Peyer's patch (tissue), 4 donors: ENCODE data around the gene MINDY4. TPM values are rescaled to one million over a fixed set of nuclear protein-coding genes. Genes with fewer than 3 reads are reported as not detected.
"Not testable (repeated sequence)": the region's sequence is repeated elsewhere in the genome, so short reads cannot be mapped to it uniquely, and the experiment has no call there.

Experiments used
- DNase-seq, 3 donors: peaks; one replicate each; pipeline ENCODE4 v3.0.0-alpha.2; 2017 to 2019
- H3K27ac ChIP-seq, 4 donors: fragments of 200-600 bp; sonication (generic); one replicate each; pipeline ENCODE4 v1.5.1; 2016 to 2019
- H3K27me3 ChIP-seq, 2 donors: fragments of 200-600 bp; sonication (generic); one replicate each; pipeline ENCODE4 v1.5.1; 2019
- H3K36me3 ChIP-seq, 3 donors: fragments of 200-600 bp; sonication (generic); one replicate each; pipeline ENCODE4 v1.5.1; 2016 to 2019
- H3K4me1 ChIP-seq, 4 donors: fragments of 200-600 bp; sonication (generic); one replicate each; pipeline ENCODE4 v1.5.1; 2016 to 2019
- H3K4me3 ChIP-seq, 4 donors: fragments of 200-600 bp; sonication (generic); 1 replicate in 3 of 4; 2 replicates in 1 of 4; pipeline ENCODE4 v1.5.1; 2016 to 2019; ENCODE audit warnings: mild to moderate bottlenecking in 1 of 4
- H3K9me3 ChIP-seq, 4 donors: fragments of 200-600 bp; sonication (generic); one replicate each; pipeline ENCODE4 v1.5.1; 2016 to 2019; ENCODE audit warnings: mild to moderate bottlenecking in 1 of 4
- CTCF ChIP-seq, 6 experiments: fragments of 450-650 bp in 4 of 6; fragments of 200-600 bp in 2 of 6; sonication (generic) in 1 of 6; IDR thresholded peaks; one replicate each; pipeline ENCODE4 v1.5.1; 2017 to 2019; ENCODE audit warnings: antibody characterized with exemption in 6 of 6, mild to moderate bottlenecking in 3 of 6, moderate library complexity in 1 of 6
- POLR2A ChIP-seq, 2 donors: fragments of 450-650 bp; IDR thresholded peaks; one replicate each; pipeline ENCODE4 v1.5.1; 2017; ENCODE audit warnings: antibody characterized with exemption in 2 of 2, mild to moderate bottlenecking in 2 of 2, moderate library complexity in 2 of 2
- total RNA-seq, 4 donors: library from RNA; depleted of rRNA; stranded (reverse); fragments of >200 nt; gene quantifications; one replicate each; pipeline ENCODE4 v1.1.0, GENCODE V29; 2016

The MINDY4 gene
- total RNA-seq, 4 donors from 2014 or later: 3.9 to 19.8 (median 6.8) TPM

- no peak overlapping the region for H3K27ac ChIP-seq
- H3K4me1 ChIP-seq: peaks cover 0 to 9% (median 2%) of the 10 kb centered on the region in 4 donors
- TF ChIP-seq CTCF (IDR thresholded peaks at IDR 0.05) (no peak), POLR2A (IDR thresholded peaks at IDR 0.05) (no peak)
- no peaks in the 10 kb centered on the region for H3K9me3 ChIP-seq
- H3K36me3 ChIP-seq: no peaks in the 10 kb centered on the region
- no peaks in the 10 kb centered on the region for H3K27me3 ChIP-seq
- no peak overlapping the region for H3K4me3 ChIP-seq
- no peak for DNase-seq
These were observed 31.6 kb downstream of the MINDY4 start for GRCh38 chr7:30802812-30803211.

DNA sequence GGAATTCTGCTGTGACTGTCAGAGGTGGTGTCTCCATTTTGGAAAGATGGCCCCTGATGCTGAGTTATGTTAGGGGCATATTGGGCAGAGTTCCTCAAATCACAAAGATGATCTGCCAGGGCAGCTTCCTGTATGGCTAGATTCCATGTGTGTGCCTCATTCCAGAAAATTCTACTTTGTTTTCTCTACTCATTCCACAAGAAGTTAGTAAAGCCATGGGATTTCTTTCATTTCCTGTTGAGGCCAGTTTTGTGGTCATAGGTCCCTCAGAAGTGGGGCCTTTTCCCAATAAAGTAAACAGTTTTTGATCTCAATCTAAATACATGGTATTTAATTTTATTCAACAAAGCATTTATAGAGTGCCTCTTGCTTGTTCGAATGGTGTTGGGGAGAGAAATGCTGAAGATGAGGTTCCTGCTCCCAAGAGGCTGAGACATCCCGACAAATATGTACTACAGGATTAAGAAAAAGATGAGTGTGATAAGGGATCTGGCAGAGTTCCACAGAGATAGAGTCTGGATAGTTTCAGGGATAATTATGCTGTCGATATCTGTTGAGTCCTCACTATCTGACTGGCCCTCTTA, 33.0 kb downstream of the MINDY4 start:
- H3K4me3 ChIP-seq: no peak overlapping the region
- H3K9me3 ChIP-seq: no peaks in the 10 kb centered on the region
- TF ChIP-seq POLR2A (IDR thresholded peaks at IDR 0.05): no peak
- TF ChIP-seq CTCF (IDR thresholded peaks at IDR 0.05): no peak
- H3K36me3 ChIP-seq: no peaks in the 10 kb centered on the region
- H3K27ac ChIP-seq: no peak overlapping the region
- no peak for DNase-seq
- H3K4me1 ChIP-seq: peaks cover 0 to 9% (median under 1%) of the 10 kb centered on the region in 4 donors
- no peaks in the 10 kb centered on the region for H3K27me3 ChIP-seq

- H3K36me3 ChIP-seq: no peaks in the 10 kb centered on the region
- H3K4me3 ChIP-seq: no peak overlapping the region
- H3K9me3 ChIP-seq: no peaks in the 10 kb centered on the region
- no peaks in the 10 kb centered on the region for H3K27me3 ChIP-seq
- TF ChIP-seq POLR2A (IDR thresholded peaks at IDR 0.05) (no peak), CTCF (IDR thresholded peaks at IDR 0.05) (no peak)
- peaks cover 0 to 9% (median 0%) of the 10 kb centered on the region in 4 donors for H3K4me1 ChIP-seq
- DNase-seq: no peak
- no peak overlapping the region for H3K27ac ChIP-seq
These were observed 34.0 kb downstream of the MINDY4 start for GRCh38 chr7:30805081-30805691.

DNA sequence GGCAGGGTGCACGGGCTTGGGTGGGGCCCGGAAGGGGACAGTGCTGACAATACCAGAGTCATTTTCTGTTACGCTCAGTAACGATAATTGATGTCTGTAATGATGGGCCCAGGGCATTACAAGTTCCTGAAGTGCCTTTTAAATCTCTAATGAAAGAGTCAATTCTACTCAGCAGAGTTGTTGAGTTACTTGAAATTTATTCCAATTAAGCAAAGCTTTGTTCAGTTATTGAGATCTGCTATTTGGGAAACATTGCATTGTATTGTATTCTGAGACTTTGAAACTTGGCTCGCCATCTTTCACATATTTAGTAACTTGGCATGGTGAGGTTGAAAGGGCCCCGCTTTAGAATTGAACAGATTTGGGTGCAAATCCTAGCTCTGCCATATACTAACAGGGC, 34.7 kb downstream of the MINDY4 start:
- Histone ChIP-seq H3K4me1 (peaks cover 0 to 8% (median 0%) of the 10 kb centered on the region in 4 donors), H3K27ac (no peak overlapping the region), H3K9me3 (no peaks in the 10 kb centered on the region), H3K36me3 (no peaks in the 10 kb centered on the region), H3K27me3 (no peaks in the 10 kb centered on the region), H3K4me3 (no peak overlapping the region)
- no peak for DNase-seq
- no peak for TF ChIP-seq CTCF (IDR thresholded peaks at IDR 0.05)
- no peak for TF ChIP-seq POLR2A (IDR thresholded peaks at IDR 0.05)

GRCh38 chr7:30807477-30807876, 36.3 kb downstream of the MINDY4 start:
- not testable (repeated sequence) for DNase-seq, H3K9me3 ChIP-seq, H3K27ac ChIP-seq

DNA sequence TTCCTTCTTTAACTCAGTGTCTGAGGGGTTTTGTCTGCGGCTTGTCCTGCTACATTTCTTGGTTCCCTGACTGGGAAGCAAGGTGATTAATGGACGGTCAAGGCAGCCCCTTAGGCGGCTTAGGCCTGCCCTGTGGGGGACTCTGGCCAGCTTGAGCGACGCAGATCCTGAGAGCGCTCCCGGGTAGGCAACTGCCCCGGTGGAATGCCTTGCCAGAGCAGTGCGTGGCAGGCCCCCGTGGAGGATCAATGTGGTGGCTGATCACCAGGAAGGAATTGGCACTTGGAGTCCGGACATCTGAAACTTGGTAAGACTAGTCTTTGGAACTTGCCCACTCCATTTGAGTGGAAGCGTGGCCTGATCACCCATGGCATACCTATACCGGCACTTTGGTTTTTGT, 36.7 kb downstream of the MINDY4 start:
- H3K36me3 ChIP-seq, H3K27ac ChIP-seq, H3K4me3 ChIP-seq, H3K4me1 ChIP-seq, DNase-seq, H3K9me3 ChIP-seq, H3K27me3 ChIP-seq: not testable (repeated sequence)

More at GRCh38 chr7:30807477-30807876, 36.3 kb downstream of the MINDY4 start:
- not testable (repeated sequence) for H3K4me1 ChIP-seq, H3K4me3 ChIP-seq, H3K36me3 ChIP-seq, H3K27me3 ChIP-seq
